Neural cell (in vitro differentiated cells): ENCODE results near the gene KMT2E. TPM values are rescaled to one million over a fixed set of nuclear protein-coding genes. Genes with fewer than 3 reads are reported as not detected.

Experiments
- H2AFZ ChIP-seq: fragments of 200-600, 300-800 bp; sonication (generic), shearing (Covaris generic); 2 replicates; pipeline ENCODE4 v1.6.0; 2014; ENCODE audit warnings: low read depth, mild to moderate bottlenecking, antibody characterized with exemption, low read length, moderate library complexity
- H3F3A ChIP-seq: fragments of 200-600 bp; shearing (Covaris generic); 2 replicates; pipeline ENCODE4 v1.6.1; 2016; ENCODE audit warnings: mild to moderate bottlenecking, moderate library complexity, mixed read lengths, antibody characterized with exemption, low read length; ENCODE audit not compliant: insufficient read depth, poor library complexity, severe bottlenecking
- H3K27ac ChIP-seq: fragments of 200-600, 300-800 bp; sonication (generic), shearing (Covaris generic); 2 replicates; pipeline ENCODE4 v1.5.1; 2014; ENCODE audit warnings: mild to moderate bottlenecking, low read length, moderate library complexity
- H3K27me3 ChIP-seq: fragments of 300-800, 200-600 bp; sonication (generic), shearing (Covaris generic); 2 replicates; pipeline ENCODE4 v1.6.0; 2014; ENCODE audit warnings: mild to moderate bottlenecking, low read depth, low read length, moderate library complexity; ENCODE audit not compliant: insufficient read depth
- H3K36me3 ChIP-seq: fragments of 300-800, 200-600 bp; sonication (generic), shearing (Covaris generic); 2 replicates; pipeline ENCODE4 v1.5.1; 2014; ENCODE audit warnings: mild to moderate bottlenecking, antibody characterized with exemption, low read length, moderate library complexity; ENCODE audit not compliant: insufficient read depth
- H3K4me2 ChIP-seq: fragments of 300-800, 200-600 bp; sonication (generic), shearing (Covaris generic); 2 replicates; pipeline ENCODE4 v1.6.0; 2014; ENCODE audit warnings: mild to moderate bottlenecking, low read length
- H3K4me3 ChIP-seq: fragments of 300-800, 200-600 bp; sonication (generic), shearing (Covaris generic); 2 replicates; pipeline ENCODE4 v1.5.1; 2014; ENCODE audit warnings: mild to moderate bottlenecking, low read length, moderate library complexity
- H3K79me2 ChIP-seq: fragments of 200-600 bp; shearing (Covaris generic); replicated peaks from 2 replicates; pipeline ENCODE4 v1.6.0; 2014; ENCODE audit warnings: mild to moderate bottlenecking, low read length, moderate library complexity; ENCODE audit not compliant: insufficient read depth
- H3K9ac ChIP-seq: fragments of 300-800, 200-600 bp; sonication (generic), shearing (Covaris generic); 2 replicates; pipeline ENCODE4 v1.6.1; 2016; ENCODE audit warnings: mild to moderate bottlenecking, low read length, mixed read lengths
- H3K9me2 ChIP-seq: fragments of 200-600 bp; shearing (Covaris generic); 2 replicates; pipeline ENCODE4 v1.6.1; 2016; ENCODE audit warnings: mild to moderate bottlenecking, low read length, mixed read lengths; ENCODE audit not compliant: insufficient read depth
- H3K9me3 ChIP-seq: fragments of 200-600, 300-800 bp; sonication (generic), shearing (Covaris generic); 2 replicates; pipeline ENCODE4 v1.6.1; 2016; ENCODE audit warnings: mild to moderate bottlenecking, mixed run types, low read length, moderate library complexity, mixed read lengths
- H4K20me1 ChIP-seq: fragments of 200-600 bp; shearing (Covaris generic); 2 replicates; pipeline ENCODE4 v1.6.1; 2016; ENCODE audit warnings: mild to moderate bottlenecking, mixed run types; ENCODE audit not compliant: insufficient read depth
- EP300 ChIP-seq: fragments of 450-650 bp; conservative IDR thresholded peaks from 2 replicates; pipeline ENCODE4 v1.6.1; 2014; ENCODE audit warnings: antibody characterized with exemption, mild to moderate bottlenecking, moderate library complexity; ENCODE audit not compliant: poor library complexity, severe bottlenecking
- EZH2 ChIP-seq: fragments of 200-600, 300-800 bp; shearing (Covaris generic), sonication (generic); IDR thresholded peaks from 2 replicates; pipeline ENCODE4 v1.6.1; 2014; ENCODE audit warnings: antibody characterized with exemption, low read length, borderline replicate concordance, mild to moderate bottlenecking; ENCODE audit not compliant: insufficient read depth, poor library complexity, severe bottlenecking
- MXI1 ChIP-seq: fragments of 450-650 bp; conservative IDR thresholded peaks from 2 replicates; pipeline ENCODE4 v1.6.1; 2014; ENCODE audit warnings: antibody characterized with exemption, mild to moderate bottlenecking; ENCODE audit not compliant: poor library complexity, severe bottlenecking
- POLR2AphosphoS5 ChIP-seq: IDR thresholded peaks from 2 replicates; pipeline ENCODE4 v1.6.1; 2012
- RAD21 ChIP-seq: fragments of 450-650 bp; conservative IDR thresholded peaks from 2 replicates; pipeline ENCODE4 v1.6.1; 2014; ENCODE audit warnings: antibody characterized with exemption, mild to moderate bottlenecking, moderate library complexity
- SMC3 ChIP-seq: fragments of 450-650 bp; conservative IDR thresholded peaks from 2 replicates; pipeline ENCODE4 v1.6.1; 2014; ENCODE audit warnings: antibody characterized with exemption, mild to moderate bottlenecking, moderate library complexity; ENCODE audit not compliant: poor library complexity
- TAF1 ChIP-seq: IDR thresholded peaks from 2 replicates; pipeline ENCODE4 v1.6.1; 2012; ENCODE audit warnings: low read depth
- polyA plus RNA-seq: library from polyadenylated mRNA; depleted of rRNA; stranded (reverse); fragments of >200 nt; gene quantifications from 2 replicates; pipeline ENCODE4 v1.2.3, GENCODE V29; 2014
- TF ChIP-seq, protein P1 (sequence below): fragments of 450-650 bp; IDR thresholded peaks from 2 replicates; pipeline ENCODE4 v1.5.1; 2014; ENCODE audit warnings: antibody characterized with exemption, mild to moderate bottlenecking, moderate library complexity; ENCODE audit not compliant: poor library complexity, severe bottlenecking
- TF ChIP-seq, protein P2 (sequence below): IDR thresholded peaks from 2 replicates; pipeline ENCODE4 v1.6.1; 2012; ENCODE audit warnings: borderline replicate concordance

Gene KMT2E
- polyA plus RNA-seq, 1 donor from 2014 or later, result 78.4 TPM

DNA sequence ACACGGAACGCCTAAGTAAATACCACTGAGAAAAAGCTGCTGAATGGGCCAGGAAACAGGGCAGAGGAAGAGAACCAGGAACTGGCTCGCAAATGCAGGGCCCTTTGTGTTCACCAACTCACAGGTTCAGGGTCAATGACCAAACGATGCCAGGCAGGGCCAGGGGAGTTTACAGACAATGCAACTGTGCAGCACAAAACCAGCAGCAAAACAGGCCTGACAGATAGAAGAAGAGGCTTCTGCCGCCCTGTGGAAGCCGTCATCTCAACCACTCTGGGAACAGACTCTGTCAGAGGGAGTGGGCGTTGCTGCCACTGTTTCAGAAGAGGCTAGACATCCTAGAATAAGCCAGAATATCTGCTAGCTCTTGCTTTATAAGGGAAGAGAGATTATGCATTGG is 117.9 kb downstream of the KMT2E start:
- H3K36me3 ChIP-seq, result no peaks in the 10 kb centered on the region
- no peaks in the 10 kb centered on the region for H4K20me1 ChIP-seq
- peaks cover 8% of the 10 kb centered on the region for H3K79me2 ChIP-seq
- no peaks in the 10 kb centered on the region for H3K27me3 ChIP-seq
- H3K9me2 ChIP-seq, result no peaks in the 10 kb centered on the region
- H3K27ac ChIP-seq, result no peak overlapping the region
- H3K9ac ChIP-seq, result no peak overlapping the region
- H3K4me2 ChIP-seq, result no peak overlapping the region
- no peak for TF ChIP-seq RAD21
- no peak overlapping the region for H2AFZ ChIP-seq
- no peak overlapping the region for H3K4me3 ChIP-seq
- no peaks in the 10 kb centered on the region for H3F3A ChIP-seq
- H3K9me3 ChIP-seq, result no peaks in the 10 kb centered on the region

DNA sequence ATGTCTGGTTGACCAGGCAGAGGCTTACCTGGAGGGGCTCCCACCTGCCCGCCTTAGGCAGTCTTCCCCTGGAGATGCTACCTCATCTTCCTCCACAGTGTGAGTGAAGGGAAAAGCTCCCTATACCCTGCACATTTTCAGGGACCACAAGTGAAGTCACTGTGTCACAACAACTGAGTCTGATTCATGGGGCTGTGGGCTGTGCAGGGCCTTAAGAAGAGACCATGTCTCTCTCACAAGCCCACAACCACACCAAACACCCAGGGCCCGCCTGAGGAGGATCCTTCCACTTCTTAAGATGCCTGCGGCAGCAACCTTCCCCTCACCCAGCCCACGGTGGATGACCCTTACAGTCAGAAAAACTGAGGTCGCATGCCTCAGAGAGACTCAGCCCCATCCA is 118.3 kb downstream of the KMT2E start:
- Histone ChIP-seq H3K9me3 (no peaks in the 10 kb centered on the region), H3K9ac (no peak overlapping the region), H3K27me3 (no peaks in the 10 kb centered on the region), H3F3A (no peaks in the 10 kb centered on the region), H3K4me3 (no peak overlapping the region), H3K9me2 (no peaks in the 10 kb centered on the region), H3K36me3 (no peaks in the 10 kb centered on the region), H3K27ac (no peak overlapping the region), H3K79me2 (peaks cover 8% of the 10 kb centered on the region), H4K20me1 (no peaks in the 10 kb centered on the region), H2AFZ (no peak overlapping the region), H3K4me2 (no peak overlapping the region)
- TF ChIP-seq RAD21, result no peak
- no peak for TF ChIP-seq POLR2AphosphoS5
- TF ChIP-seq MXI1, result no peak
- no peak for TF ChIP-seq SMC3
- no peak for TF ChIP-seq EP300
- no peak for TF ChIP-seq TAF1
- TF ChIP-seq EZH2, result no peak
- TF ChIP-seq, protein P1, sequence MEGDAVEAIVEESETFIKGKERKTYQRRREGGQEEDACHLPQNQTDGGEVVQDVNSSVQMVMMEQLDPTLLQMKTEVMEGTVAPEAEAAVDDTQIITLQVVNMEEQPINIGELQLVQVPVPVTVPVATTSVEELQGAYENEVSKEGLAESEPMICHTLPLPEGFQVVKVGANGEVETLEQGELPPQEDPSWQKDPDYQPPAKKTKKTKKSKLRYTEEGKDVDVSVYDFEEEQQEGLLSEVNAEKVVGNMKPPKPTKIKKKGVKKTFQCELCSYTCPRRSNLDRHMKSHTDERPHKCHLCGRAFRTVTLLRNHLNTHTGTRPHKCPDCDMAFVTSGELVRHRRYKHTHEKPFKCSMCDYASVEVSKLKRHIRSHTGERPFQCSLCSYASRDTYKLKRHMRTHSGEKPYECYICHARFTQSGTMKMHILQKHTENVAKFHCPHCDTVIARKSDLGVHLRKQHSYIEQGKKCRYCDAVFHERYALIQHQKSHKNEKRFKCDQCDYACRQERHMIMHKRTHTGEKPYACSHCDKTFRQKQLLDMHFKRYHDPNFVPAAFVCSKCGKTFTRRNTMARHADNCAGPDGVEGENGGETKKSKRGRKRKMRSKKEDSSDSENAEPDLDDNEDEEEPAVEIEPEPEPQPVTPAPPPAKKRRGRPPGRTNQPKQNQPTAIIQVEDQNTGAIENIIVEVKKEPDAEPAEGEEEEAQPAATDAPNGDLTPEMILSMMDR, result no peak
- TF ChIP-seq, protein P2, sequence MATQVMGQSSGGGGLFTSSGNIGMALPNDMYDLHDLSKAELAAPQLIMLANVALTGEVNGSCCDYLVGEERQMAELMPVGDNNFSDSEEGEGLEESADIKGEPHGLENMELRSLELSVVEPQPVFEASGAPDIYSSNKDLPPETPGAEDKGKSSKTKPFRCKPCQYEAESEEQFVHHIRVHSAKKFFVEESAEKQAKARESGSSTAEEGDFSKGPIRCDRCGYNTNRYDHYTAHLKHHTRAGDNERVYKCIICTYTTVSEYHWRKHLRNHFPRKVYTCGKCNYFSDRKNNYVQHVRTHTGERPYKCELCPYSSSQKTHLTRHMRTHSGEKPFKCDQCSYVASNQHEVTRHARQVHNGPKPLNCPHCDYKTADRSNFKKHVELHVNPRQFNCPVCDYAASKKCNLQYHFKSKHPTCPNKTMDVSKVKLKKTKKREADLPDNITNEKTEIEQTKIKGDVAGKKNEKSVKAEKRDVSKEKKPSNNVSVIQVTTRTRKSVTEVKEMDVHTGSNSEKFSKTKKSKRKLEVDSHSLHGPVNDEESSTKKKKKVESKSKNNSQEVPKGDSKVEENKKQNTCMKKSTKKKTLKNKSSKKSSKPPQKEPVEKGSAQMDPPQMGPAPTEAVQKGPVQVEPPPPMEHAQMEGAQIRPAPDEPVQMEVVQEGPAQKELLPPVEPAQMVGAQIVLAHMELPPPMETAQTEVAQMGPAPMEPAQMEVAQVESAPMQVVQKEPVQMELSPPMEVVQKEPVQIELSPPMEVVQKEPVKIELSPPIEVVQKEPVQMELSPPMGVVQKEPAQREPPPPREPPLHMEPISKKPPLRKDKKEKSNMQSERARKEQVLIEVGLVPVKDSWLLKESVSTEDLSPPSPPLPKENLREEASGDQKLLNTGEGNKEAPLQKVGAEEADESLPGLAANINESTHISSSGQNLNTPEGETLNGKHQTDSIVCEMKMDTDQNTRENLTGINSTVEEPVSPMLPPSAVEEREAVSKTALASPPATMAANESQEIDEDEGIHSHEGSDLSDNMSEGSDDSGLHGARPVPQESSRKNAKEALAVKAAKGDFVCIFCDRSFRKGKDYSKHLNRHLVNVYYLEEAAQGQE, result no peak

DNA sequence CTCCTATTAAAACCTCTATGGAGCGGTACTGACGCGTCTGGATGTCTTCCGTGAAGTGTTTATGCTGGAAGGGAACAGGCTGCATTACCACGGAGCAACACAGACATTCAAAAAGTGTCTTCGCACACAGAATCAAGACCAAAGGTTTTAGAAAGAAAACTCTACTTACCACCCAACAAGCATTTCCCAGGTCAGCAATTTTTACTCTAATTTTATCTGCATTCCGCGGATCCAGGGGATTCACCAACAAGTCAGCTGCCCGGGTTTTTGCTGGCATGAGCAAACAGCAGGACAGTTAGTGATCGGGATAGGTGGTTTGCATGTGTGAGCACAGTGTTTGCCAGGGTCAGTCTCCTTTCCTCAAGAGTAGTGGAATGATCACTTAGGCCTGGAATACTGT is 118.8 kb downstream of the KMT2E start:
- H3F3A ChIP-seq, result no peaks in the 10 kb centered on the region
- no peak overlapping the region for H3K4me2 ChIP-seq
- H3K79me2 ChIP-seq, result peaks cover 8% of the 10 kb centered on the region
- no peaks in the 10 kb centered on the region for H4K20me1 ChIP-seq
- H3K9ac ChIP-seq, result no peak overlapping the region
- no peak overlapping the region for H3K4me3 ChIP-seq
- H3K36me3 ChIP-seq, result no peaks in the 10 kb centered on the region
- H3K27ac ChIP-seq, result no peak overlapping the region
- no peak overlapping the region for H2AFZ ChIP-seq
- no peaks in the 10 kb centered on the region for H3K9me3 ChIP-seq
- no peaks in the 10 kb centered on the region for H3K9me2 ChIP-seq
- TF ChIP-seq POLR2AphosphoS5 (no peak), EP300 (no peak), EZH2 (no peak), TAF1 (no peak), RAD21 (no peak)
- TF ChIP-seq, protein P1, result no peak
- no peaks in the 10 kb centered on the region for H3K27me3 ChIP-seq
